SK-N-SH (cell line): Measurements from ENCODE around the gene CCDC70.

ENCODE experiments used
- CHD2 ChIP-seq: fragments of 150-350 bp; IDR thresholded peaks from 2 replicates; pipeline ENCODE4 v1.6.1; 2018; ENCODE audit warnings: low read length; ENCODE audit not compliant: partially characterized antibody
- ELF1 ChIP-seq: IDR thresholded peaks from 2 replicates; pipeline ENCODE4 v1.4.0; 2012
- EP300 ChIP-seq, 2 experiments: IDR thresholded peaks; 2 replicates each; pipeline versions ENCODE4 v1.4.0 to v1.6.1; 2012; ENCODE audit warnings: borderline replicate concordance in 1 of 2, low read depth in 1 of 2, low read length in 1 of 2
- FOXM1 ChIP-seq: IDR thresholded peaks from 2 replicates; pipeline ENCODE4 v1.4.0; 2012; ENCODE audit warnings: low read depth, mild to moderate bottlenecking
- GABPA ChIP-seq: IDR thresholded peaks from 2 replicates; pipeline ENCODE4 v1.4.0; 2012; ENCODE audit warnings: low read depth, mild to moderate bottlenecking
- JUND ChIP-seq: IDR thresholded peaks from 2 replicates; pipeline ENCODE4 v1.4.0; 2012
- NFIC ChIP-seq: IDR thresholded peaks from 2 replicates; pipeline ENCODE4 v1.4.0; 2012; ENCODE audit warnings: borderline replicate concordance
- SIN3A ChIP-seq: IDR thresholded peaks from 2 replicates; pipeline ENCODE4 v1.6.1; 2012; ENCODE audit warnings: low read depth, mild to moderate bottlenecking, low read length, moderate library complexity, borderline replicate concordance
- YY1 ChIP-seq: IDR thresholded peaks from 2 replicates; pipeline ENCODE4 v1.4.0; 2012; ENCODE audit warnings: low read depth, mild to moderate bottlenecking
- TF ChIP-seq, protein P1 (sequence below): fragments of 200-600 bp; sonication (generic); IDR thresholded peaks from 2 replicates; pipeline ENCODE4 v1.6.1; 2017; ENCODE audit warnings: antibody characterized with exemption, mild to moderate bottlenecking, moderate library complexity
- TF ChIP-seq, protein P2 (sequence below): fragments of 150-350 bp; IDR thresholded peaks from 2 replicates; pipeline ENCODE4 v1.6.1; 2017; ENCODE audit warnings: antibody characterized with exemption, low read length, low read depth, borderline replicate concordance
- TF ChIP-seq, protein P3 (sequence below): fragments of 150-350 bp; IDR thresholded peaks from 2 replicates; pipeline ENCODE4 v1.6.1; 2016; ENCODE audit warnings: mild to moderate bottlenecking, low read depth, low read length
- TF ChIP-seq, protein P4 (sequence below): IDR thresholded peaks from 2 replicates; pipeline ENCODE4 v1.6.1; 2012; ENCODE audit warnings: mild to moderate bottlenecking, low read depth, low read length, moderate library complexity

DNA sequence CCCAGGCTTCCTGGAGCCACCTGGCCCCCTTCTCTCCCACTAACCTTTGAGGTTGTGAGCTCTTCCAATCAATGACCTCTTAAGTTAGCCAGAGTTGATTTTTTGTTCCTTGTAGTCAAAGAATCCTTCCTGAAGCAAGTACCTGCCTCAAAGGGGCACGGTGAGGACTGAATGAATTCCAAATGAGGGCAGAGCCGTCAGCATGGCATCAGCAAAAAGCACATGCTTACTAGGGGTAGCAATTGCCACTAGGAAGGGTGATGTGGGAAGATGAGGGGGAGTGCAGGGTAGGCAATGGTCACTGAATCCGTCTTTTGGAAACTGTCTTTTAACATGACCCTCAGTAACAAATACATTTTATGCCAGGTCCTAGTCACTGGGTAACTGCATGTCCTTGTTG, 42.2 kb upstream of the CCDC70 start:
- TF ChIP-seq CHD2 (no peak), ELF1 (no peak), JUND (no peak), FOXM1 (no peak), EP300 (IDR thresholded peaks at IDR 0.05; ENCODE audit: borderline replicate concordance in 1 of 2, low read depth in 1 of 2, low read length in 1 of 2) (no peak), SIN3A (no peak), YY1 (no peak), NFIC (no peak), GABPA (no peak)
- TF ChIP-seq, protein P1, sequence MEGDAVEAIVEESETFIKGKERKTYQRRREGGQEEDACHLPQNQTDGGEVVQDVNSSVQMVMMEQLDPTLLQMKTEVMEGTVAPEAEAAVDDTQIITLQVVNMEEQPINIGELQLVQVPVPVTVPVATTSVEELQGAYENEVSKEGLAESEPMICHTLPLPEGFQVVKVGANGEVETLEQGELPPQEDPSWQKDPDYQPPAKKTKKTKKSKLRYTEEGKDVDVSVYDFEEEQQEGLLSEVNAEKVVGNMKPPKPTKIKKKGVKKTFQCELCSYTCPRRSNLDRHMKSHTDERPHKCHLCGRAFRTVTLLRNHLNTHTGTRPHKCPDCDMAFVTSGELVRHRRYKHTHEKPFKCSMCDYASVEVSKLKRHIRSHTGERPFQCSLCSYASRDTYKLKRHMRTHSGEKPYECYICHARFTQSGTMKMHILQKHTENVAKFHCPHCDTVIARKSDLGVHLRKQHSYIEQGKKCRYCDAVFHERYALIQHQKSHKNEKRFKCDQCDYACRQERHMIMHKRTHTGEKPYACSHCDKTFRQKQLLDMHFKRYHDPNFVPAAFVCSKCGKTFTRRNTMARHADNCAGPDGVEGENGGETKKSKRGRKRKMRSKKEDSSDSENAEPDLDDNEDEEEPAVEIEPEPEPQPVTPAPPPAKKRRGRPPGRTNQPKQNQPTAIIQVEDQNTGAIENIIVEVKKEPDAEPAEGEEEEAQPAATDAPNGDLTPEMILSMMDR: no peak
- TF ChIP-seq, protein P2, sequence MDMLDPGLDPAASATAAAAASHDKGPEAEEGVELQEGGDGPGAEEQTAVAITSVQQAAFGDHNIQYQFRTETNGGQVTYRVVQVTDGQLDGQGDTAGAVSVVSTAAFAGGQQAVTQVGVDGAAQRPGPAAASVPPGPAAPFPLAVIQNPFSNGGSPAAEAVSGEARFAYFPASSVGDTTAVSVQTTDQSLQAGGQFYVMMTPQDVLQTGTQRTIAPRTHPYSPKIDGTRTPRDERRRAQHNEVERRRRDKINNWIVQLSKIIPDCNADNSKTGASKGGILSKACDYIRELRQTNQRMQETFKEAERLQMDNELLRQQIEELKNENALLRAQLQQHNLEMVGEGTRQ: no peak
- TF ChIP-seq, protein P3, sequence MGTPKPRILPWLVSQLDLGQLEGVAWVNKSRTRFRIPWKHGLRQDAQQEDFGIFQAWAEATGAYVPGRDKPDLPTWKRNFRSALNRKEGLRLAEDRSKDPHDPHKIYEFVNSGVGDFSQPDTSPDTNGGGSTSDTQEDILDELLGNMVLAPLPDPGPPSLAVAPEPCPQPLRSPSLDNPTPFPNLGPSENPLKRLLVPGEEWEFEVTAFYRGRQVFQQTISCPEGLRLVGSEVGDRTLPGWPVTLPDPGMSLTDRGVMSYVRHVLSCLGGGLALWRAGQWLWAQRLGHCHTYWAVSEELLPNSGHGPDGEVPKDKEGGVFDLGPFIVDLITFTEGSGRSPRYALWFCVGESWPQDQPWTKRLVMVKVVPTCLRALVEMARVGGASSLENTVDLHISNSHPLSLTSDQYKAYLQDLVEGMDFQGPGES: no peak
- TF ChIP-seq, protein P4, sequence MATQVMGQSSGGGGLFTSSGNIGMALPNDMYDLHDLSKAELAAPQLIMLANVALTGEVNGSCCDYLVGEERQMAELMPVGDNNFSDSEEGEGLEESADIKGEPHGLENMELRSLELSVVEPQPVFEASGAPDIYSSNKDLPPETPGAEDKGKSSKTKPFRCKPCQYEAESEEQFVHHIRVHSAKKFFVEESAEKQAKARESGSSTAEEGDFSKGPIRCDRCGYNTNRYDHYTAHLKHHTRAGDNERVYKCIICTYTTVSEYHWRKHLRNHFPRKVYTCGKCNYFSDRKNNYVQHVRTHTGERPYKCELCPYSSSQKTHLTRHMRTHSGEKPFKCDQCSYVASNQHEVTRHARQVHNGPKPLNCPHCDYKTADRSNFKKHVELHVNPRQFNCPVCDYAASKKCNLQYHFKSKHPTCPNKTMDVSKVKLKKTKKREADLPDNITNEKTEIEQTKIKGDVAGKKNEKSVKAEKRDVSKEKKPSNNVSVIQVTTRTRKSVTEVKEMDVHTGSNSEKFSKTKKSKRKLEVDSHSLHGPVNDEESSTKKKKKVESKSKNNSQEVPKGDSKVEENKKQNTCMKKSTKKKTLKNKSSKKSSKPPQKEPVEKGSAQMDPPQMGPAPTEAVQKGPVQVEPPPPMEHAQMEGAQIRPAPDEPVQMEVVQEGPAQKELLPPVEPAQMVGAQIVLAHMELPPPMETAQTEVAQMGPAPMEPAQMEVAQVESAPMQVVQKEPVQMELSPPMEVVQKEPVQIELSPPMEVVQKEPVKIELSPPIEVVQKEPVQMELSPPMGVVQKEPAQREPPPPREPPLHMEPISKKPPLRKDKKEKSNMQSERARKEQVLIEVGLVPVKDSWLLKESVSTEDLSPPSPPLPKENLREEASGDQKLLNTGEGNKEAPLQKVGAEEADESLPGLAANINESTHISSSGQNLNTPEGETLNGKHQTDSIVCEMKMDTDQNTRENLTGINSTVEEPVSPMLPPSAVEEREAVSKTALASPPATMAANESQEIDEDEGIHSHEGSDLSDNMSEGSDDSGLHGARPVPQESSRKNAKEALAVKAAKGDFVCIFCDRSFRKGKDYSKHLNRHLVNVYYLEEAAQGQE: no peak
